Immature natural killer cell (primary cell): ENCODE measurements around the gene ASAP2. TPM values are rescaled to one million over a fixed set of nuclear protein-coding genes. Genes with fewer than 3 reads are reported as not detected.
A peak's percentile ranks its signal among the peaks of the same experiment; 100 is the strongest.

Source experiments
- DNase-seq, 3 donors: peaks; one replicate each; pipeline ENCODE4 v3.0.0; 2022; ENCODE audit warnings: mixed read lengths in 1 of 3
- H3K27ac Mint-ChIP-seq, 6 donors: one replicate each; pipeline ENCODE4 v1.8.0; 2020; ENCODE audit warnings: mixed read lengths in 6 of 6, mild to moderate bottlenecking in 5 of 6, inconsistent platforms in 4 of 6, moderate library complexity in 3 of 6
- H3K27me3 Mint-ChIP-seq, 3 donors: one replicate each; pipeline ENCODE4 v1.8.0; 2020 to 2021; ENCODE audit warnings: low read depth in 3 of 3, mild to moderate bottlenecking in 3 of 3, mixed read lengths in 3 of 3, moderate library complexity in 3 of 3, inconsistent platforms in 1 of 3
- H3K36me3 Mint-ChIP-seq, 3 donors: one replicate each; pipeline ENCODE4 v1.8.0; 2020; ENCODE audit warnings: mixed read lengths in 3 of 3, inconsistent platforms in 2 of 3, mild to moderate bottlenecking in 2 of 3
- H3K4me1 Mint-ChIP-seq, 2 donors: one replicate each; pipeline ENCODE4 v1.8.0; 2020; ENCODE audit warnings: inconsistent platforms in 2 of 2, mild to moderate bottlenecking in 2 of 2, mixed read lengths in 2 of 2, moderate library complexity in 1 of 2
- H3K4me3 Mint-ChIP-seq, 5 donors: one replicate each; pipeline ENCODE4 v1.8.0; 2020; ENCODE audit warnings: mild to moderate bottlenecking in 5 of 5, mixed read lengths in 5 of 5, inconsistent platforms in 3 of 5, moderate library complexity in 3 of 5
- H3K9me3 Mint-ChIP-seq, 6 donors: one replicate each; pipeline ENCODE4 v1.8.0; 2020; ENCODE audit warnings: mild to moderate bottlenecking in 6 of 6, mixed read lengths in 6 of 6, inconsistent platforms in 4 of 6, moderate library complexity in 3 of 6
- polyA plus RNA-seq, 3 donors: library from polyadenylated mRNA; unstranded; fragments of 300-500 nt; fragmentation: Illumina TruSeq; gene quantifications; one replicate each; pipeline ENCODE4 v1.2.3, GENCODE V29; 2021

The ASAP2 gene
- polyA plus RNA-seq: under 1 TPM in 2 of 3 donors, not detected in 1; 0.04 to 0.06 TPM

DNA sequence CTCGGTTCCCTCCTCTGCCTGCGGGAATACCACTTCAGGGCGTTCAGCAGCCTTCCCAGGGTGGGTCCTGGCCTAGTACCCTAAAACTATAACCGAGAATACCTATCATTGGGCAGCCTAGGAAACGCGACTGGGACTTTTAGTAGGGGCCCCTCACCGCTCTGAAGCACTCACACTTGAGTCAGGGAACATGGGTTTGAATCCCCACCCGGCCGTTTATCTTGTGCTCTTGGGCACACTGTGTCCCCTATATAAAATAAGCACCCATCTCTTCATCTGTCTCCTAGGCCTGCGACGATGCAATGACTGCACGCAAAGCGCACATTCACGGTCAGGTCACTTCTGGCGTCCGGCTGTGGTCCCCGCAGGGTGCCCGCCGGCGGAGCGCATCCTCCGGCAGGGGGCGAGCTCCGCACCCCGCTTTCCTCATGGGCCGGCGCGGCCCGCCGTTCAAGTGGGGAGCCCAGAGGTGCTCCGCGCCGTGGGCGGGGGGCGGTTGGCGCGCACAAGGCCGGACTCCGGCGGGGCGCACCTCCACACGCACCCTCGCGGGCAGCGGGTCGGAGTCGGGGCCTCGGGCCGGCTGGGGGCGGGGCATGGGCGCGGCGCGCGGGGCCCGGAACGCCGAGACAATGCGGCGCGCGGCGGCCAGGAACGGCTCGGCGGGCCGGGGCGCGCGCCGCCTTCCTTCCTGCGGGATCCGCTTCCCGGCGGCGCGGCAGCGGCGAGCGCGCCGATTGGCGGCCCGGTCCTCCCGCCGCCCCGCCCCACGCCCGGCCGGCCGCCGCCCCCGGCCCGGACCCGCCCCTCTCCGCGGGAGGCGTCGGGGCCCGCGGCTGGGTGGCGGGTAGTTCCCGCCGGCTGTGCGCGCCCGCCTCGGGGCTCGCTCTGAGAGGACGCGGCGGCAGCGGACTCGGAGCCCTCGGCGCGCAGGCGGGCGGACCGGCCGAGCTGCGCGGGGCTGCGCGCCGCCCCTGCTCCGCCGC, at the start of gene ASAP2:
Gene ASAP2 (plus strand): TSS at position 850 of the 986 bp plus-strand sequence. CDS start 293 bp downstream, outside the sequence.
- Mint-ChIP-seq H3K4me1 (peaks cover 0 to 5% of the 10 kb centered on the region in 2 donors), H3K4me3 (peak within 1 kb of the TSS; percentile 52 to 71 (median 58)), H3K36me3 (peaks cover 0 to 3% (median 0%) of the 10 kb centered on the region in 3 donors), H3K27ac (no peak within 1 kb of the TSS), H3K9me3 (no peaks in the 10 kb centered on the region), H3K27me3 (peaks cover 4 to 13% (median 10%) of the 10 kb centered on the region in 3 donors)
- peak; percentile 6 to 28 (median 18) for DNase-seq

GRCh38 chr2:9158786-9159779, 47.5 kb upstream of the ASAP2 start:
- H3K4me3 Mint-ChIP-seq: no peak overlapping the region
- H3K9me3 Mint-ChIP-seq: no peaks in the 10 kb centered on the region
- no peaks in the 10 kb centered on the region for H3K36me3 Mint-ChIP-seq
- H3K27me3 Mint-ChIP-seq: peaks cover 2 to 6% (median 2%) of the 10 kb centered on the region in 3 donors
- no peak for DNase-seq
- H3K27ac Mint-ChIP-seq: no peak overlapping the region
- H3K4me1 Mint-ChIP-seq: no peaks in the 10 kb centered on the region

DNA sequence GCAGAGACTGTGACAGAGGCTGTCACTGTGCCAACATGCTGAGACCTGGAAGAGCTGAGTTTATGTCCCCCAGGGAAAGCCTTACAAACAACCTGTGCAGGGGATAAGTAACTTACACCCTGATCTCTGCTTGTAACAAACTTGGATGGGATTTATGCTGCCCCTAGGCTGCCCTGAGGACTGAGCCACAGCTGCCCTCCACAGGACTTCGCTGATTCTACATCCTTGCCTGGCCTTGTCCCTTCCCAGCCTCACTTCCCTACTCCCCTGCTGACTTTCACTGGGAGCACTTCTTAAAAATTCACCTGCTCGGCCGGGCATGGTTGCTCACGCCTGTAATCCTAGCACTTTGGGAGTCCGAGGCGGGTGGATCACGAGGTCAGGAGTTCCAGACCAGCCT, 45.9 kb upstream of the ASAP2 start:
- peaks cover 2 to 4% (median 2%) of the 10 kb centered on the region in 3 donors for H3K27me3 Mint-ChIP-seq
- DNase-seq: no peak
- no peaks in the 10 kb centered on the region for H3K4me1 Mint-ChIP-seq
- H3K9me3 Mint-ChIP-seq: no peaks in the 10 kb centered on the region
- no peak overlapping the region for H3K27ac Mint-ChIP-seq
- H3K4me3 Mint-ChIP-seq: no peak overlapping the region
- no peaks in the 10 kb centered on the region for H3K36me3 Mint-ChIP-seq

- Mint-ChIP-seq H3K27me3 (peaks cover 0 to 7% (median 0%) of the 10 kb centered on the region in 3 donors), H3K4me1 (no peaks in the 10 kb centered on the region), H3K4me3 (no peak overlapping the region), H3K36me3 (no peaks in the 10 kb centered on the region), H3K9me3 (no peaks in the 10 kb centered on the region), H3K27ac (no peak overlapping the region)
- DNase-seq: no peak
Observed at GRCh38 chr2:9162841-9163240, 43.8 kb upstream of the ASAP2 start.

- no peaks in the 10 kb centered on the region for H3K9me3 Mint-ChIP-seq
Observed at GRCh38 chr2:9163306-9164111, 43.1 kb upstream of the ASAP2 start.

DNA sequence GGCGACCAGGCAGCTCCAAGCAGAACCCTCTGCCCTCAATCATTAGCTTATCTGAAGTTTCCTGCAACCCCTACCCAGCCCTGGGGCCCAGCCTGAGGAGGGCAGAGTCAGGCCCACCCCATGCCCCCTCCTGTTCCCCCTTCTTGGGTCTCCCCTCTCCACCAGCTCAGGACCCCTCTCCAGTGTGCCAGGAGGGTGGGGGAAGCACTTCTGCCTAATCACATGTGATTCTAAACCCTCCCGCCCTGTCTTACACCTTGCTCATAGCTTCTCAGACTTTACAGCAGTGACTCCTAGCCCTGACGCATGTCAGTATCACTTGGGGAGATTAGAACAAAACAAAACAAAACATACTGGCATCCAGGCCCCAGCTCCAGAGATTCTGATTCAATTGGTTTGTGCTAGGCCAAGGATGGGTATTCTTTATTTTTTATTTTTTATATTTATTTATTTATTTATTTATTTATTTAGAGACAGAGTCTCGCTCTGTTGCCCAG, 42.5 kb upstream of the ASAP2 start:
- DNase-seq: no peak
- no peaks in the 10 kb centered on the region for H3K4me1 Mint-ChIP-seq
- no peak overlapping the region for H3K4me3 Mint-ChIP-seq

More at GRCh38 chr2:9163306-9164111, 43.1 kb upstream of the ASAP2 start:
- no peak for DNase-seq
- Mint-ChIP-seq H3K4me3 (no peak overlapping the region), H3K27ac (no peak overlapping the region), H3K4me1 (no peaks in the 10 kb centered on the region), H3K36me3 (no peaks in the 10 kb centered on the region), H3K27me3 (peaks cover 0 to 7% (median 0%) of the 10 kb centered on the region in 3 donors)

GRCh38 chr2:9165625-9166024, 41.0 kb upstream of the ASAP2 start:
- H3K4me1 Mint-ChIP-seq: no peaks in the 10 kb centered on the region
- no peak overlapping the region for H3K4me3 Mint-ChIP-seq
- no peak for DNase-seq
- no peaks in the 10 kb centered on the region for H3K36me3 Mint-ChIP-seq
- peaks cover 3 to 10% (median 3%) of the 10 kb centered on the region in 3 donors for H3K27me3 Mint-ChIP-seq
- no peaks in the 10 kb centered on the region for H3K9me3 Mint-ChIP-seq
- no peak overlapping the region for H3K27ac Mint-ChIP-seq

More for the DNA sequence above, 42.5 kb upstream of the ASAP2 start:
- H3K27ac Mint-ChIP-seq: no peak overlapping the region
- H3K9me3 Mint-ChIP-seq: no peaks in the 10 kb centered on the region
- no peaks in the 10 kb centered on the region for H3K36me3 Mint-ChIP-seq
- peaks cover 0 to 10% (median 0%) of the 10 kb centered on the region in 3 donors for H3K27me3 Mint-ChIP-seq

- H3K4me1 Mint-ChIP-seq: no peaks in the 10 kb centered on the region
- DNase-seq: no peak
- no peaks in the 10 kb centered on the region for H3K9me3 Mint-ChIP-seq
- H3K36me3 Mint-ChIP-seq: no peaks in the 10 kb centered on the region
- no peak overlapping the region for H3K4me3 Mint-ChIP-seq
- H3K27me3 Mint-ChIP-seq: peaks cover 3 to 7% (median 3%) of the 10 kb centered on the region in 3 donors
- H3K27ac Mint-ChIP-seq: peak overlapping the region in 1 of 6 donors; percentile 4
Observed at GRCh38 chr2:9166579-9167377, 39.8 kb upstream of the ASAP2 start.

DNA sequence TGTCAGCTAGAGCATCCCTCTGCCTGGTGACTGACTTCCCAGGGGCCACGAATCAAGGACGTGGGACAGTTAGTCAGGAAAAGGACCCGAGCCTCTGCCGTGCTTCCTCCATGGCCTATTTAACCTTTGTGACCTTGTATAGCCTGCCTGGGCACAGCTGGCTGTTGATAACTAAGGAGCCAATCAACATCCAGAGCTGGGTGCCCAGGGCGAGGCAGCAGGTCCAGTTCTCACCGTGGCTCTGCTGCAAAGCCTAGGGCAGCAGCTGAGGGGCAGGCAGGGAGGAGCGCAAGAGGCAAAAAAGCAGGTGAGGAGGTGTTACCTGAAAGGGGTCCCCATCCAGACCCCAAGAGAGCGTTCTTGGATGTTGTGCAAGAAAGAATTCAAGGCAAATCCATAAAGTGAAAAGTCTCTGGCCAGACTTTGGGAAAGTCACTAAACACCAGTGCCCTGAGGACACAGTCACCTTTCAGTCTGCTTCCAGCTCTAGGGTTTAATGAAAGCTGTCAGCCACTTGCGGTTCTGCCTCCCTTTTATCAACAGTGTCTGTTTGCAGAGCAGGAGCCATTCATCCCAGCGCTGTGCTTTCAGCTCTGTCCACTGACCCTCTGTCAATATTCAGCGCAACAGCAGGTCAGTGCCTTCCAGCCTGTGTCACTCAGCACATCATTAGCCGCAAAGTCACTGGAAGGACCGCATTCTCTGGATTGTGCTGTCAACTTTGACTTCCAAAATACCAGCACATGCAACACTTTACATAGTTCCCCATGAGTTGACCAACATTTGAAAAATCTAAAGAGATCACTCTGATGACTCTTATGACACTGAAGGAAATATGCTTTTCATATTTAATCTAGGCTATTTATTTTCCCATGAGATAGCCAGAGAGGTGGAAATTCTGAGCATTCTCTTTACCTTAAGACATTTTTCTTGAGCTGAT, 38.6 kb upstream of the ASAP2 start:
- Mint-ChIP-seq H3K36me3 (no peaks in the 10 kb centered on the region), H3K27me3 (peaks cover 3 to 7% (median 4%) of the 10 kb centered on the region in 3 donors), H3K9me3 (no peaks in the 10 kb centered on the region), H3K4me3 (no peak overlapping the region), H3K4me1 (no peaks in the 10 kb centered on the region), H3K27ac (no peak overlapping the region)
- no peak for DNase-seq

- no peak for DNase-seq
- H3K27ac Mint-ChIP-seq: no peak overlapping the region
- no peak overlapping the region for H3K4me3 Mint-ChIP-seq
- H3K4me1 Mint-ChIP-seq: no peaks in the 10 kb centered on the region
- H3K9me3 Mint-ChIP-seq: no peaks in the 10 kb centered on the region
- H3K27me3 Mint-ChIP-seq: peaks cover 3 to 7% (median 4%) of the 10 kb centered on the region in 3 donors
- H3K36me3 Mint-ChIP-seq: no peaks in the 10 kb centered on the region
Observed at GRCh38 chr2:9168821-9169221, 37.8 kb upstream of the ASAP2 start.

GRCh38 chr2:9169349-9170107, 37.1 kb upstream of the ASAP2 start:
- H3K4me1 Mint-ChIP-seq: no peaks in the 10 kb centered on the region
- H3K27ac Mint-ChIP-seq: no peak overlapping the region
- H3K4me3 Mint-ChIP-seq: no peak overlapping the region
- no peaks in the 10 kb centered on the region for H3K36me3 Mint-ChIP-seq
- H3K9me3 Mint-ChIP-seq: no peaks in the 10 kb centered on the region
- peaks cover 3 to 7% (median 4%) of the 10 kb centered on the region in 3 donors for H3K27me3 Mint-ChIP-seq
- DNase-seq: no peak
